SK-N-SH treated with all-trans-retinoic acid at 6 μM for 48 hours (cell line): Measurements from ENCODE around the gene PASD1.

Experiments
- ATAC-seq: fragments of 200-7000 bp; cut with Tn5 transposase; 3 replicates; pipeline ENCODE4 v1.9.1; 2020; ENCODE audit warnings: mild to moderate bottlenecking, moderate library complexity
- ARNTL ChIP-seq: fragments of 450-650 bp; formaldehyde crosslinking; IDR thresholded peaks from 2 replicates; pipeline ENCODE4 v1.5.0; 2020; ENCODE audit warnings: low read depth, mild to moderate bottlenecking, moderate library complexity, borderline replicate concordance
- BACH2 ChIP-seq: fragments of 250-450 bp; sonication (Bioruptor Pico); IDR thresholded peaks from 2 replicates; pipeline ENCODE4 v1.9.0; 2021; ENCODE audit warnings: mild to moderate bottlenecking, borderline replicate concordance
- ESRRG ChIP-seq: fragments of 250-450 bp; sonication (Bioruptor Pico); IDR thresholded peaks from 2 replicates; pipeline ENCODE4 v1.6.1; 2021; ENCODE audit warnings: mild to moderate bottlenecking
- GLIS3 ChIP-seq: fragments of 250-450 bp; sonication (Bioruptor Pico); IDR thresholded peaks from 2 replicates; pipeline ENCODE4 v1.5.0; 2020; ENCODE audit warnings: mild to moderate bottlenecking, moderate library complexity
- ISL1 ChIP-seq: fragments of 250-450 bp; sonication (Bioruptor Pico); IDR thresholded peaks from 2 replicates; pipeline ENCODE4 v2.1.2; 2022; ENCODE audit warnings: mild to moderate bottlenecking, moderate library complexity
- PATZ1 ChIP-seq: fragments of 250-450 bp; sonication (Bioruptor Pico); IDR thresholded peaks from 2 replicates; pipeline ENCODE4 v1.8.0; 2020; ENCODE audit warnings: mild to moderate bottlenecking, moderate library complexity, borderline replicate concordance
- PPARA ChIP-seq: fragments of 250-450 bp; sonication (Bioruptor Pico); IDR thresholded peaks from 2 replicates; pipeline ENCODE4 v1.5.0; 2020; ENCODE audit warnings: mild to moderate bottlenecking, borderline replicate concordance
- RARB ChIP-seq: fragments of 250-450 bp; sonication (Bioruptor Pico); IDR thresholded peaks from 2 replicates; pipeline ENCODE4 v1.8.0; 2021; ENCODE audit warnings: mild to moderate bottlenecking, moderate library complexity
- SNAI2 ChIP-seq: fragments of 250-450 bp; sonication (Bioruptor Pico); IDR thresholded peaks from 2 replicates; pipeline ENCODE4 v1.5.0; 2020; ENCODE audit warnings: mild to moderate bottlenecking, moderate library complexity
- TCF4 ChIP-seq: fragments of 250-450 bp; sonication (Bioruptor Pico); IDR thresholded peaks from 2 replicates; pipeline ENCODE4 v1.8.0; 2021; ENCODE audit warnings: mild to moderate bottlenecking, moderate library complexity, borderline replicate concordance
- TOX ChIP-seq: fragments of 250-450 bp; sonication (Bioruptor Pico); IDR thresholded peaks from 2 replicates; pipeline ENCODE4 v1.8.0; 2021; ENCODE audit warnings: mild to moderate bottlenecking, moderate library complexity, borderline replicate concordance
- ZC3H10 ChIP-seq: fragments of 250-450 bp; sonication (Bioruptor Pico); IDR thresholded peaks from 2 replicates; pipeline ENCODE4 v1.5.1; 2021; ENCODE audit warnings: mild to moderate bottlenecking, moderate library complexity
- ZFP3 ChIP-seq: fragments of 250-450 bp; sonication (Bioruptor Pico); IDR thresholded peaks from 2 replicates; pipeline ENCODE4 v1.5.0; 2020; ENCODE audit warnings: mild to moderate bottlenecking, moderate library complexity
- ZNF565 ChIP-seq: fragments of 450-650 bp; formaldehyde crosslinking; conservative IDR thresholded peaks from 2 replicates; pipeline ENCODE4 v1.5.0; 2020; ENCODE audit warnings: low read depth, mild to moderate bottlenecking, moderate library complexity
- ZNF70 ChIP-seq: fragments of 450-650 bp; formaldehyde crosslinking; IDR thresholded peaks from 2 replicates; pipeline ENCODE4 v1.5.0; 2020; ENCODE audit warnings: mild to moderate bottlenecking, moderate library complexity
- ZNF8 ChIP-seq: fragments of 450-650 bp; formaldehyde crosslinking; IDR thresholded peaks from 2 replicates; pipeline ENCODE4 v1.5.0; 2020; ENCODE audit warnings: mild to moderate bottlenecking, moderate library complexity
- TF ChIP-seq, protein P1 (sequence below): fragments of 250-450 bp; sonication (Bioruptor Pico); IDR thresholded peaks from 2 replicates; pipeline ENCODE4 v1.5.0; 2020; ENCODE audit warnings: mild to moderate bottlenecking, moderate library complexity
- TF ChIP-seq, protein P2 (sequence below): fragments of 250-450 bp; sonication (Bioruptor Pico); IDR thresholded peaks from 2 replicates; pipeline ENCODE4 v1.5.1; 2020; ENCODE audit warnings: low read depth, mild to moderate bottlenecking, moderate library complexity
- TF ChIP-seq, protein P3 (sequence below): fragments of 250-450 bp; sonication (Bioruptor Pico); IDR thresholded peaks from 2 replicates; pipeline ENCODE4 v1.8.0; 2021; ENCODE audit warnings: low read depth, mild to moderate bottlenecking, moderate library complexity, borderline replicate concordance
- TF ChIP-seq, protein P4 (sequence below): fragments of 250-450 bp; sonication (Bioruptor Pico); IDR thresholded peaks from 2 replicates; pipeline ENCODE4 v1.5.1; 2021; ENCODE audit warnings: mild to moderate bottlenecking, moderate library complexity

Gene PASD1

DNA sequence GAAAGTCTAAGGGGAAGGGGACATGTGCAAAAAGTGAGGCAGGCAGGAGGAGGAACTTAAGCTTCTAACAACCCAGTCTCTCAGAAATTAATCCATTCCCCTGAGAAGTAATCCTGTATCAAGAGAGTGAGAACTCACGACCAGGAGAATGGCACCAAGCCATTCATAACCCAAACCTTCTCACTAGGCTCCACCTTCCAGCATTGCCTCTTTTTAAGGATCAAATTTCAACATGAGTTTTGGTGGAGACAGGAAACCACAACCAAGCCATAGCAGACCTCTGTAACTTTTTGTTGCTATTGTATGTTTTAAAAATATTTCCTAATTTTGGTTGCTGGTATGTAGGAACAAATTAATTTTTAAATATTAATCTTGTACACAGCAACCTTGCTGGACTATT is 32.8 kb downstream of the PASD1 start (continued):
- no peak for TF ChIP-seq PATZ1
- no peak for TF ChIP-seq ZC3H10 (CRISPR knock-in tag)
- TF ChIP-seq, protein P1, sequence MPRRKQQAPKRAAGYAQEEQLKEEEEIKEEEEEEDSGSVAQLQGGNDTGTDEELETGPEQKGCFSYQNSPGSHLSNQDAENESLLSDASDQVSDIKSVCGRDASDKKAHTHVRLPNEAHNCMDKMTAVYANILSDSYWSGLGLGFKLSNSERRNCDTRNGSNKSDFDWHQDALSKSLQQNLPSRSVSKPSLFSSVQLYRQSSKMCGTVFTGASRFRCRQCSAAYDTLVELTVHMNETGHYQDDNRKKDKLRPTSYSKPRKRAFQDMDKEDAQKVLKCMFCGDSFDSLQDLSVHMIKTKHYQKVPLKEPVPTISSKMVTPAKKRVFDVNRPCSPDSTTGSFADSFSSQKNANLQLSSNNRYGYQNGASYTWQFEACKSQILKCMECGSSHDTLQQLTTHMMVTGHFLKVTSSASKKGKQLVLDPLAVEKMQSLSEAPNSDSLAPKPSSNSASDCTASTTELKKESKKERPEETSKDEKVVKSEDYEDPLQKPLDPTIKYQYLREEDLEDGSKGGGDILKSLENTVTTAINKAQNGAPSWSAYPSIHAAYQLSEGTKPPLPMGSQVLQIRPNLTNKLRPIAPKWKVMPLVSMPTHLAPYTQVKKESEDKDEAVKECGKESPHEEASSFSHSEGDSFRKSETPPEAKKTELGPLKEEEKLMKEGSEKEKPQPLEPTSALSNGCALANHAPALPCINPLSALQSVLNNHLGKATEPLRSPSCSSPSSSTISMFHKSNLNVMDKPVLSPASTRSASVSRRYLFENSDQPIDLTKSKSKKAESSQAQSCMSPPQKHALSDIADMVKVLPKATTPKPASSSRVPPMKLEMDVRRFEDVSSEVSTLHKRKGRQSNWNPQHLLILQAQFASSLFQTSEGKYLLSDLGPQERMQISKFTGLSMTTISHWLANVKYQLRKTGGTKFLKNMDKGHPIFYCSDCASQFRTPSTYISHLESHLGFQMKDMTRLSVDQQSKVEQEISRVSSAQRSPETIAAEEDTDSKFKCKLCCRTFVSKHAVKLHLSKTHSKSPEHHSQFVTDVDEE (CRISPR knock-in tag): no peak

DNA sequence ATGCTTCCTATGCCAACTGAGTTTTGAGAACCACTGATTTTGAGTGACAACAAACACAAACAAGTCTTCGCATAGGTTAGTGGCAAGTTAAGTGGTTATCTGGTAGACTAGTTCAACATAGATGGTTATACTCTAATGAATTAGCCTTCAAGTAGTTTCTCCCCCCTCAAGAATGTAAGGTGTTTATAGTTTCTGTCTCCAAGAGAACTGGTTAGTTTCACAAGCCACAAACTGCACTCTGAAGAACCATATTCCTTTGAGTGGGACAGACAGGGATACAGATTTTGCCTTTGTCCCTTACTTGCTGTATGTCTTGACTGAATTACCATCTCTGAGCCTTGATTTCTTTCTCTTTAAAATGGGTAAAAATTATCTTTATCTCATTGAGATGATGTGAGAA is 41.5 kb downstream of the PASD1 start:
- TF ChIP-seq TCF4 (CRISPR knock-in tag): no peak
- TF ChIP-seq, protein P2, sequence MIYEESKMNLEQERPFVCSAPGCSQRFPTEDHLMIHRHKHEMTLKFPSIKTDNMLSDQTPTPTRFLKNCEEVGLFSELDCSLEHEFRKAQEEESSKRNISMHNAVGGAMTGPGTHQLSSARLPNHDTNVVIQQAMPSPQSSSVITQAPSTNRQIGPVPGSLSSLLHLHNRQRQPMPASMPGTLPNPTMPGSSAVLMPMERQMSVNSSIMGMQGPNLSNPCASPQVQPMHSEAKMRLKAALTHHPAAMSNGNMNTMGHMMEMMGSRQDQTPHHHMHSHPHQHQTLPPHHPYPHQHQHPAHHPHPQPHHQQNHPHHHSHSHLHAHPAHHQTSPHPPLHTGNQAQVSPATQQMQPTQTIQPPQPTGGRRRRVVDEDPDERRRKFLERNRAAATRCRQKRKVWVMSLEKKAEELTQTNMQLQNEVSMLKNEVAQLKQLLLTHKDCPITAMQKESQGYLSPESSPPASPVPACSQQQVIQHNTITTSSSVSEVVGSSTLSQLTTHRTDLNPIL: no peak
- no peak for TF ChIP-seq ZFP3
- TF ChIP-seq SNAI2: no peak
- no peak for TF ChIP-seq ISL1 (CRISPR knock-in tag)
- no peak for TF ChIP-seq RARB
- no peak for TF ChIP-seq ZNF70
- TF ChIP-seq PPARA (CRISPR knock-in tag): no peak
- no peak for TF ChIP-seq ZNF8
- TF ChIP-seq ESRRG (CRISPR knock-in tag): no peak
- TF ChIP-seq BACH2 (CRISPR knock-in tag): no peak
- TF ChIP-seq, protein P1 (CRISPR knock-in tag): no peak
- TF ChIP-seq GLIS3 (CRISPR knock-in tag): no peak
- TF ChIP-seq ARNTL (CRISPR knock-in tag): no peak
- no peak for ATAC-seq

- ATAC-seq: no peak
These were observed 45.7 kb downstream of the PASD1 start for GRCh38 chrX:151609222-151609621.

More at GRCh38 chrX:151609222-151609621, 45.7 kb downstream of the PASD1 start:
- TF ChIP-seq GLIS3 (CRISPR knock-in tag) (no peak), RARB (no peak), ZNF565 (CRISPR knock-in tag) (no peak), TCF4 (CRISPR knock-in tag) (no peak), ARNTL (CRISPR knock-in tag) (no peak), ZC3H10 (CRISPR knock-in tag) (no peak), TOX (CRISPR knock-in tag) (no peak)
- TF ChIP-seq, protein P3, sequence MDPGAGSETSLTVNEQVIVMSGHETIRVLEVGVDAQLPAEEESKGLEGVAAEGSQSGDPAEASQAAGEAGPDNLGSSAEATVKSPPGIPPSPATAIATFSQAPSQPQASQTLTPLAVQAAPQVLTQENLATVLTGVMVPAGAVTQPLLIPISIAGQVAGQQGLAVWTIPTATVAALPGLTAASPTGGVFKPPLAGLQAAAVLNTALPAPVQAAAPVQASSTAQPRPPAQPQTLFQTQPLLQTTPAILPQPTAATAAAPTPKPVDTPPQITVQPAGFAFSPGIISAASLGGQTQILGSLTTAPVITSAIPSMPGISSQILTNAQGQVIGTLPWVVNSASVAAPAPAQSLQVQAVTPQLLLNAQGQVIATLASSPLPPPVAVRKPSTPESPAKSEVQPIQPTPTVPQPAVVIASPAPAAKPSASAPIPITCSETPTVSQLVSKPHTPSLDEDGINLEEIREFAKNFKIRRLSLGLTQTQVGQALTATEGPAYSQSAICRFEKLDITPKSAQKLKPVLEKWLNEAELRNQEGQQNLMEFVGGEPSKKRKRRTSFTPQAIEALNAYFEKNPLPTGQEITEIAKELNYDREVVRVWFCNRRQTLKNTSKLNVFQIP (CRISPR knock-in tag): no peak
- TF ChIP-seq, protein P4, sequence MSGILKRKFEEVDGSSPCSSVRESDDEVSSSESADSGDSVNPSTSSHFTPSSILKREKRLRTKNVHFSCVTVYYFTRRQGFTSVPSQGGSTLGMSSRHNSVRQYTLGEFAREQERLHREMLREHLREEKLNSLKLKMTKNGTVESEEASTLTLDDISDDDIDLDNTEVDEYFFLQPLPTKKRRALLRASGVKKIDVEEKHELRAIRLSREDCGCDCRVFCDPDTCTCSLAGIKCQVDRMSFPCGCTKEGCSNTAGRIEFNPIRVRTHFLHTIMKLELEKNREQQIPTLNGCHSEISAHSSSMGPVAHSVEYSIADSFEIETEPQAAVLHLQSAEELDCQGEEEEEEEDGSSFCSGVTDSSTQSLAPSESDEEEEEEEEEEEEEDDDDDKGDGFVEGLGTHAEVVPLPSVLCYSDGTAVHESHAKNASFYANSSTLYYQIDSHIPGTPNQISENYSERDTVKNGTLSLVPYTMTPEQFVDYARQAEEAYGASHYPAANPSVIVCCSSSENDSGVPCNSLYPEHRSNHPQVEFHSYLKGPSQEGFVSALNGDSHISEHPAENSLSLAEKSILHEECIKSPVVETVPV (CRISPR knock-in tag): no peak
